H9 (cell line): ENCODE results near the gene FARP1. TPM values are rescaled to one million over a fixed set of nuclear protein-coding genes. Genes with fewer than 3 reads are reported as not detected.

Experiments used
- DNase-seq: peaks from one replicate; pipeline ENCODE4 v3.0.0-alpha.2; 2017
- H2AFZ ChIP-seq: one replicate; pipeline ENCODE4 v1.6.1; 2013; ENCODE audit warnings: mild to moderate bottlenecking, low read length, control low read depth, moderate library complexity
- H2AK5ac ChIP-seq: 2 replicates; pipeline ENCODE4 v1.6.1; 2013; ENCODE audit warnings: low read length, control low read depth, mixed read lengths; ENCODE audit not compliant: insufficient read length
- H2BK120ac ChIP-seq: one replicate; pipeline ENCODE4 v1.6.1; 2013; ENCODE audit warnings: low read depth, mild to moderate bottlenecking, low read length, control low read depth, inconsistent platforms; ENCODE audit not compliant: poor library complexity, severe bottlenecking
- H2BK12ac ChIP-seq: 2 replicates; pipeline ENCODE4 v1.6.1; 2013; ENCODE audit warnings: low read length, control low read depth, mixed read lengths, low read depth; ENCODE audit not compliant: insufficient read length
- H2BK15ac ChIP-seq: 2 replicates; pipeline ENCODE4 v1.6.1; 2013; ENCODE audit warnings: low read depth, low read length, control low read depth
- H2BK20ac ChIP-seq: one replicate; pipeline ENCODE4 v1.6.1; 2013; ENCODE audit warnings: low read depth, mild to moderate bottlenecking, low read length, control low read depth, inconsistent platforms; ENCODE audit not compliant: poor library complexity, severe bottlenecking
- H2BK5ac ChIP-seq: 2 replicates; pipeline ENCODE4 v1.6.1; 2013; ENCODE audit warnings: low read length, control low read depth, mixed read lengths; ENCODE audit not compliant: insufficient read length
- H3K14ac ChIP-seq: 2 replicates; pipeline ENCODE4 v1.6.1; 2013; ENCODE audit warnings: low read length, control low read depth; ENCODE audit not compliant: insufficient read depth
- H3K18ac ChIP-seq: 2 replicates; pipeline ENCODE4 v1.6.1; 2013; ENCODE audit warnings: low read depth, mild to moderate bottlenecking, mixed read lengths, low read length, control low read depth; ENCODE audit not compliant: insufficient read length
- H3K23ac ChIP-seq: 2 replicates; pipeline ENCODE4 v1.6.1; 2013; ENCODE audit warnings: low read length, control low read depth, mixed read lengths, low read depth; ENCODE audit not compliant: insufficient read length
- H3K23me2 ChIP-seq: 2 replicates; pipeline ENCODE4 v1.6.1; 2013; ENCODE audit warnings: low read depth, mild to moderate bottlenecking, mixed read lengths, low read length, control low read depth; ENCODE audit not compliant: insufficient read length, poor library complexity, severe bottlenecking
- H3K27ac ChIP-seq: 2 replicates; pipeline ENCODE4 v1.5.1; 2013; ENCODE audit warnings: low read length, control low read depth, mixed read lengths, low read depth; ENCODE audit not compliant: insufficient read length
- H3K27me3 ChIP-seq: 2 replicates; pipeline ENCODE4 v1.6.1; 2013; ENCODE audit warnings: low read length, control low read depth, inconsistent platforms; ENCODE audit not compliant: insufficient read depth
- H3K4ac ChIP-seq: 2 replicates; pipeline ENCODE4 v1.6.1; 2013; ENCODE audit warnings: low read depth, mild to moderate bottlenecking, control low read depth, inconsistent platforms, low read length, moderate library complexity
- H3K4me1 ChIP-seq: 2 replicates; pipeline ENCODE4 v1.6.1; 2013; ENCODE audit warnings: low read length, control low read depth, inconsistent platforms; ENCODE audit not compliant: insufficient read depth
- H3K4me2 ChIP-seq: 2 replicates; pipeline ENCODE4 v1.6.1; 2013; ENCODE audit warnings: low read length, control low read depth, mixed read lengths; ENCODE audit not compliant: insufficient read length, insufficient read depth
- H3K56ac ChIP-seq: 2 replicates; pipeline ENCODE4 v1.6.1; 2013; ENCODE audit warnings: low read depth, mild to moderate bottlenecking, mixed read lengths, low read length, control low read depth; ENCODE audit not compliant: insufficient read length
- H3K79me1 ChIP-seq: 2 replicates; pipeline ENCODE4 v1.6.1; 2013; ENCODE audit warnings: low read depth, mild to moderate bottlenecking, moderate library complexity, low read length, control low read depth, inconsistent platforms; ENCODE audit not compliant: insufficient read depth, poor library complexity, severe bottlenecking
- H3K79me2 ChIP-seq: 2 replicates; pipeline ENCODE4 v1.6.1; 2013; ENCODE audit warnings: low read length, control low read depth, inconsistent platforms; ENCODE audit not compliant: insufficient read depth
- H3K9ac ChIP-seq: 2 replicates; pipeline ENCODE4 v1.6.1; 2013; ENCODE audit warnings: low read length, control low read depth, mixed read lengths; ENCODE audit not compliant: insufficient read length; ENCODE audit errors: extremely low read depth
- H3K9me3 ChIP-seq: one replicate; pipeline ENCODE4 v1.6.1; 2013; ENCODE audit warnings: low read depth, low read length, inconsistent platforms; ENCODE audit not compliant: control insufficient read depth
- H3T11ph ChIP-seq: one replicate; pipeline ENCODE4 v1.6.1; 2013; ENCODE audit warnings: mild to moderate bottlenecking, low read length, control low read depth, inconsistent platforms
- H4K20me1 ChIP-seq: one replicate; pipeline ENCODE4 v1.6.1; 2013; ENCODE audit not compliant: control insufficient read depth, insufficient read length, insufficient read depth
- H4K5ac ChIP-seq: 2 replicates; pipeline ENCODE4 v1.6.1; 2013; ENCODE audit warnings: low read depth, mild to moderate bottlenecking, mixed read lengths, low read length, control low read depth; ENCODE audit not compliant: insufficient read length
- H4K8ac ChIP-seq: replicated peaks from 2 replicates; pipeline ENCODE4 v1.6.1; 2013; ENCODE audit warnings: low read length, control low read depth, mixed read lengths, low read depth; ENCODE audit not compliant: insufficient read length
- H4K91ac ChIP-seq: 2 replicates; pipeline ENCODE4 v1.6.1; 2013; ENCODE audit warnings: low read depth, mild to moderate bottlenecking, moderate library complexity, mixed read lengths, low read length, control low read depth; ENCODE audit not compliant: insufficient read length
- H3K27ac Mint-ChIP-seq, 3 experiments: 2 replicates in 2 of 3; 3 replicates in 1 of 3; pipeline ENCODE4 v1.8.0; 2020 to 2021; ENCODE audit warnings: mixed read lengths in 3 of 3, mild to moderate bottlenecking in 1 of 3, moderate library complexity in 1 of 3
- H3K27me3 Mint-ChIP-seq: 2 replicates; pipeline ENCODE4 v1.8.0; 2021; ENCODE audit warnings: low read depth, mild to moderate bottlenecking, moderate library complexity, mixed read lengths
- H3K36me3 Mint-ChIP-seq, 3 experiments: 2 replicates in 2 of 3; 3 replicates in 1 of 3; pipeline ENCODE4 v1.8.0; 2020 to 2021; ENCODE audit warnings: low read depth in 3 of 3, mixed read lengths in 3 of 3; ENCODE audit not compliant: insufficient read depth in 1 of 3
- H3K4me1 Mint-ChIP-seq, 2 experiments: 2 replicates each; pipeline ENCODE4 v1.8.0; 2020; ENCODE audit warnings: mixed read lengths in 2 of 2
- H3K4me3 Mint-ChIP-seq, 2 experiments: 2 replicates in 1 of 2; 3 replicates in 1 of 2; pipeline ENCODE4 v1.8.0; 2020 to 2021; ENCODE audit warnings: mild to moderate bottlenecking in 2 of 2, mixed read lengths in 2 of 2, moderate library complexity in 1 of 2
- H3K9me3 Mint-ChIP-seq, 2 experiments: 2 replicates in 1 of 2; 3 replicates in 1 of 2; pipeline ENCODE4 v1.8.0; 2020; ENCODE audit warnings: mild to moderate bottlenecking in 2 of 2, mixed read lengths in 2 of 2, moderate library complexity in 1 of 2
- CTCF ChIP-seq: fragments of 200-600 bp; sonication (generic); conservative IDR thresholded peaks from 3 replicates; pipeline ENCODE4 v1.8.0; 2021; ENCODE audit warnings: antibody characterized with exemption, mild to moderate bottlenecking
- WGBS: extraction: QIAGEN DNeasy Blood & Tissue Kit; methylation state at CpG from one replicate; pipeline ENCODE4 v1.1.7; 2013; ENCODE audit warnings: missing lambda C conversion rate, low lambda C conversion rate, mixed read lengths; ENCODE audit not compliant: insufficient read length; ENCODE audit errors: extremely low coverage; 5-methylcytosine and 5-hydroxymethylcytosine counted together
- total RNA-seq: library from RNA; stranded (reverse); gene quantifications from 2 replicates; pipeline ENCODE4 v1.2.1, GENCODE V29; 2021

Gene FARP1
- total RNA-seq, 1 experiment from 2014 or later: 95.9 TPM

GRCh38 chr13:98285852-98286594 is 143.1 kb downstream of the FARP1 start:
- Histone ChIP-seq H3K9me3 (no peaks in the 10 kb centered on the region), H3T11ph (no peak overlapping the region), H3K27me3 (no peaks in the 10 kb centered on the region), H3K56ac (no peak overlapping the region), H3K4me1 (peaks cover 5% of the 10 kb centered on the region; the same call in 1 of the 2 replicates), H3K14ac (no peak overlapping the region), H4K20me1 (no peaks in the 10 kb centered on the region), H4K8ac (no peak overlapping the region), H3K27ac (no peak overlapping the region), H3K79me2 (no peaks in the 10 kb centered on the region; the same call in 1 of the 2 replicates), H3K9ac (no peak overlapping the region), H3K79me1 (peaks cover 5% of the 10 kb centered on the region), H4K91ac (no peak overlapping the region), H3K23me2 (no peaks in the 10 kb centered on the region), H3K18ac (no peak overlapping the region), H2BK120ac (no peak overlapping the region), H2AK5ac (no peak overlapping the region), H4K5ac (no peak overlapping the region), H3K4me2 (no peak overlapping the region), H2BK12ac (no peak overlapping the region), H3K4ac (no peak overlapping the region), H2BK15ac (no peak overlapping the region), H2BK5ac (no peak overlapping the region), H3K23ac (no peak overlapping the region), H2AFZ (no peak overlapping the region), H2BK20ac (no peak overlapping the region)
- no CpG with 5 or more reads among the region's 12 CpGs for WGBS
- Mint-ChIP-seq H3K36me3 (peaks cover 0 to 3% (median 2%) of the 10 kb centered on the region in 3 experiments; a peak in 3 of 7 replicates), H3K4me1 (peaks cover 0 to 1% of the 10 kb centered on the region in 2 experiments; a peak in 2 of 4 replicates), H3K27ac (no peak overlapping the region), H3K4me3 (no peak overlapping the region), H3K27me3 (no peaks in the 10 kb centered on the region; the same call in 1 of the 2 replicates), H3K9me3 (no peaks in the 10 kb centered on the region)
- no peak for TF ChIP-seq CTCF
- DNase-seq: no peak
